Stimulated activated naive CD4-positive, alpha-beta T cell treated with Interleukin-2 at 50 U/mL for 16 hours (primary cell): ENCODE results near the gene RNF157.
"Not testable (repeated sequence)": the region's sequence is repeated elsewhere in the genome, so short reads cannot be mapped to it uniquely, and the experiment has no call there.

Experiments used
- DNase-seq: peaks from one replicate; lab custom pipeline; 2025; lab: John Stamatoyannopoulos, UW

The RNF157 gene

DNA sequence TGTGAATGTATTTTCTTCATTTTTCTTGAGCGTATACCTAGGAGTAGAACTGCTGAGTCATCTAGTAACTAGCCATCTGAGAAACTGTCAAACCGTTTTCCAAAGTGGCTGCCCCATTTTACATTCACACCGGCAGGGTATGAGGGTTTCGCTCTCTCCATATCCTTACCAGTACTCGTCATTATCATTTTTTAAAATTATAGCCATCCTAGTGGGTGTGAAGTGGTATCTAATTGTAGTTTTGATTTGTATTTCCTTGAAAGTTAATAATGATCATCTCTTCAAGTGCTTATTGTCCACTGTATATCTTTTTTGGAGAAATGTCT lies 6.0 kb downstream of the RNF157 start:
- DNase-seq = no peak

DNA sequence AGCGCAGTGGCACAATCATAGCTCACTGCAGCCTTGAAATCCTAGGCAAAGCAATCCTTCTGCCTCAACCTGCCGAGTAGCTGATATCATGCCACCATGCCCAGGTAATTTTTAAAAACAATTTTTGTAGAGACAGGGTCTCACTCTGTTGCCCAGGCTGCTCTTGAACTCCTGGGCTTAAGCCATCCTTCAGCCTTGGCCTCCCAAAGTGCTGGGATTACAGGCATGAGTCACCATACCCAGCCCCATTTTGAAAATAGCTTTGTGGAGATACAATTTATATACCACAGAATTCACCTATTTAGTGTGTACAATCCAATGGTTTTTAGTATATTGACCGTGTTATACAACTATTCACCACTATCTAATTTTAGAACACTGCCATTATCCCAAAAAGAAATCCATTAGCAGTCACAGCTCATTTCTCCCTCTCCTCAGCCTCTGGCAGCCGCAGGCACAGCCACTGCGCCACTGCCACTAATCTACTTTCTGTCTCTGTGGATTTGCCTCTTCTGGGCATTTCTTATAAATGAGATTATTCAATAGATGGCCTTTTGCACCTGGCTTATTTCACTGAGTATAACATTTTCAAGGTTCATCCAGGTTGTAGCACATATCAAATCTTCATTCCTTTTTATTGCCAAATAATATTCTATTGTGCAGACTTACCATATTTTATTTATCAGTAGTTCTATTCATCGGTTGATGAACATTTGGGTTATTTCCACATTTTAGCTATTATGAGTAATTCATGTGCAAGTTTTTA lies 6.5 kb downstream of the RNF157 start:
- no peak for DNase-seq

DNA sequence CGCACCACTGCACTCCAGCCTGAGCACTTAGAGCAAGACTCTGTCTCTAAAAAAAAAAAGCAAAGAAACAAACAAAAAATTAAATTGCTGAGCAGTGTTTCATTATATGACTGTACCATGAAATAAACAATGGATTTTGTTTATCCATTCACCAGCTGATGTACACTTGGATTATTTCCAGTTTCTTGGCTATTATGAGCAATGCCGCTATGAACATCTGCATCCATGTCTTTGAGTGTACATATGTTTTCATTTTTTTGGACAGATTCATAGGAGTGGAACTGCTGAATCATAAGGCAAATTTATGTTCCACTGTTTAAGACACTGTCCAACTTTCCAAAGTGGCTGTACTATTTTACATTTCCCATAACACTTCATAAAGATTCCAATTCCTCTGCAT lies 8.0 kb downstream of the RNF157 start:
- no peak for DNase-seq

DNA sequence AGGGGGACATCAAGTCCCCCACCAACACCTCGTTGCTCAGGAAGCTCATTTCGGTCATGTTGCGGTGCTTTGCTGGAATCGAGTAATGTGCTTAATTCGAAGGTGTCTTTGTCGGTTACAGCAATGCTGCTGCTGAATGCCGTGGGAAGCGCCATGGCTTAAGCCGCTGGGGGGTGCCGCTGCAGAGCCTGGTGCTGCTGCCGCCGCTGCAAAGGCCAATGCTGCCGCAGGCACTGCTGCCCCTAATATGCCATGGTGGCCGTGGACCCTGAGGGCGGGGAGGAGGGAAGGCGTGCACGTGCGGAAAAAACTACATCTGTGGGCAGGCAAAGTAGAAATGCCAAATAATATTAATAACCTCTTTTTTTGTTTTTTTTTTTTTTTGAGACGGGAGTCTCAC lies 13.5 kb downstream of the RNF157 start:
- not testable (repeated sequence) for DNase-seq

DNA sequence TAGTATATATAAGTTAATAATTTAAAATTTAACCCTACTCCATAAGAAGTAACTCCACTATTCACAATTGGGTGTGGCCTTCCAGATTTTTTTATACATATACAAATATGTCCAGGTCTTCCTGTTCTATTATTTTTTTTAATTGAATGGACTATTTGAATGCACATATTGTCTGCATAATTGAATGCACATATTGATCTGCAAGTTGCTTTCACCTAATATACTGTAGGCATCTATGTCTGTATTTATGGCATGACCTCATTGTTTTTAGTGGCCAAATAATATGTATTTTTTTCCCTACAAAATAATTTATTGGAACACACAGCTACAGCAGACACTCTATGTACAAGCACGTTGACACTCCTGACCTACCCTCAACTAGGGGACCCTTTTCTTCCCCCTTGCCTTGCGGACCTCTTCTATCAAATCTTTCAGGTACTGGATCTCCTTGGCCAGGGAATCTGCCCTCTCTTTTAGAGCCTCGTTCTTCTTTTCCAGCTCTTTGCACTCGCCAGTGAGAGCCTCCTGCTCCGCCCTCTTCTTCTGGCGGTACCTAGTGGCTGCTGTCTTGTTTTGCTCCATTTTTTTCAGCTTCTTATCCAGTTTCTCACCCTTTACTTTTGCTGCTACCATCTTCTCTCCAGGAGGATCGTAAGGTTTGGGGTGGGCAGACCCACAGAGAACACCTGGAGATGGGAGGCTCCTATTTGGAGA lies 14.8 kb downstream of the RNF157 start:
- DNase-seq = not testable (repeated sequence)

DNA sequence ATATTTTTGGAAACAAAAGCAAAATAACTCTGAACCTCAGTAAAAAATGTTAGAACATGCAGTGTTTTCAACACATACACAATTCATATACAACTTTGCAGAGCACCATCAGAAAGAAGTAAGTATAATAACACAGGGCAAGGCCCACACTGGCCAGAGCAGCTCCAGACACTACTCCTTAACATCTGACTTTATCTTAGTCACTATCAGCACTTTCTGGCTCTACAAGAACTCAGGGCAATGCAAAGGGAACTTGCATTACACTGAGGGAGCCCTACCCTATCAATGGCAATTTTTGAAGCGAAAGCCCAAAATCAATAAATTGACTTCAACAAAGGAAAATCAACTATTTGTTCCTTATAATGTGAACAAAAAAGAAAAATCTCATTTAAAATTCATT lies 16.5 kb downstream of the RNF157 start:
- DNase-seq = no peak

DNA sequence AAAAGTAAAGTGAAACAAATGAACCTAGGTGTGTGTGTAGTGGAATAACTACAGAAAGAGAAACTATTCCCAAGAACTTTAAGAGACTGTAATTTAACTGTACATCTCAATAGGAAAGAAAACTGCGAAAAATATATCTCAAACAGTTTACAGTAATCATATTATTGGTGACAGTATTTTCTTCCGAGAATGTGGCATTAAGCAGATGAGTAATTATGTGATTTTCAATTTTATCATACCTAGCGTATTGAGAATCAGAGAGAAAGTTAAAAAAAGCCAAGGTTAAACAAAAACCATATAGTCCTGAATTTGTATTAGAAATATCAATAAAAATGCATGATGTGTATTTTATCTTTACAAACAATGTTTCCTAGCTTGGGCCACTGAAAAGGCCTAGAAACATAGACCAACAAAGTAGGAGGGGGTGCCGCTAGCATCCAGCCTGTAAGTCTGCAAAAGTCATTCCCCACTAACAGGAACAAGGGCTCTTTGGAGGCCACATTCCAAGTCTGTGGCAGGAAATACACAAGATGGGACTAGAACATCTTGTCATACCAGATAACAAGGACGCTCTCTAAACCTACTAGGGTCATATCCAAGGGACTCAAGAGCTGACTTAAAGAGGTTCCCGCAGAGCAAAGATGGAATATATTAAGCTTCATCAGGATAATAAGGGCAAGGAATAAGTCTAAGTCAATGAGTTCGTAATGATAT lies 20.5 kb downstream of the RNF157 start:
- no peak for DNase-seq

DNA sequence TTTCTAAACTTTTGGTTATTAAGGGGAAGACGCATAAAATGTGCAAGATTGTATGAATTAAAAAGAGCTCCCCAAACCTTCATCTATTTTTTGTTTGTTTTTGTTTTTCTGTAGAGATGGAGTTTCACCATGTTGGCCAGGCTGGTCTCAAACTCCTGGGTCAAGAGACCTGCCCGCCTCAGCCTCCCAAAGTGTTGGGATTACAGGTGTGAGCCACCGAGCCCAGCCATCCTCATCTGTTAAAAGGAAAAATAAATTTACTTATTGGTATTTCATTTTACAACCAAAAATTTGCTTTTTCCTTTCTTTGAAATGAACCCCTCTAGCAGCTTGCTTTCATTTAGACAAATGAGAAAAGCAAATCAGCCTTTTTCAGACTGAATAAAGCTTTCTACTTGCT lies 23.2 kb downstream of the RNF157 start:
- no peak for DNase-seq

DNA sequence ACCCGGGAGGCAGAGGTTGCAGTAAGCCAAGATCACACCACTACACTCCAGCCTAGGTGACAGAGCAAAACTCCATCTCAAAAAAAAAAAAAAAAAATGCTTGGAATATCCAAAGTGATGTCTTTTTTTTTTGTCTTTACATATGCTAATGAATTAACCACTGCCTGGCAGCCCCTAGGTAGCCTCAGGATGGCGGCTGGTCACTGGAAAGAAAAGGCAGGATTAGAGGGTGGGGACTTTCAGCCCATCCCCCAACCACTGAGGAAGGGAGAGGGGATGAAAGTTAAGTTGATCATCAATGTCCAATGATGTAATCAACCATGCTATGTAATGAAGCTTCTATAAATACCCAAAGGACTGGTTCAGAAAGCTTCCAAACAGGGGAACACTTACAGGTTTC lies 26.8 kb downstream of the RNF157 start:
- DNase-seq = no peak

DNA sequence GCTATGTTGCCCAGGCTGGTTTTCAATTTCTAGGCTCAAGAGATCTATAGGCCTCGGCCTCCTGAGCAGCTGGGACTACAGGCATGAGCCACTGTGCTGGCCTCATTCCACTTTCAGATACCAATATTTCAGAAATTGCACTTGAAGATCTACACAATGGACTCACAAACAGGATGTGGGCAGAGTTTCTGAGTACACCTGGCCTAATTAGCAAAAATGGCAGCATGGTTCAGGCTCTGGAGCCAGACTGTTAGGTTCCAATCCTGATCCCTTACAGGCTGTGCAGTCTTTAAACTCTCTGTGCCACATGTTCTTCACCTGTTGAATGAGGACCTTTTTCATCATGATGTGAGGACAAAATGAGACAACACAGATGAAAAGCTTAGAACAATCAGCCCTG lies 32.2 kb downstream of the RNF157 start:
- no peak for DNase-seq

DNA sequence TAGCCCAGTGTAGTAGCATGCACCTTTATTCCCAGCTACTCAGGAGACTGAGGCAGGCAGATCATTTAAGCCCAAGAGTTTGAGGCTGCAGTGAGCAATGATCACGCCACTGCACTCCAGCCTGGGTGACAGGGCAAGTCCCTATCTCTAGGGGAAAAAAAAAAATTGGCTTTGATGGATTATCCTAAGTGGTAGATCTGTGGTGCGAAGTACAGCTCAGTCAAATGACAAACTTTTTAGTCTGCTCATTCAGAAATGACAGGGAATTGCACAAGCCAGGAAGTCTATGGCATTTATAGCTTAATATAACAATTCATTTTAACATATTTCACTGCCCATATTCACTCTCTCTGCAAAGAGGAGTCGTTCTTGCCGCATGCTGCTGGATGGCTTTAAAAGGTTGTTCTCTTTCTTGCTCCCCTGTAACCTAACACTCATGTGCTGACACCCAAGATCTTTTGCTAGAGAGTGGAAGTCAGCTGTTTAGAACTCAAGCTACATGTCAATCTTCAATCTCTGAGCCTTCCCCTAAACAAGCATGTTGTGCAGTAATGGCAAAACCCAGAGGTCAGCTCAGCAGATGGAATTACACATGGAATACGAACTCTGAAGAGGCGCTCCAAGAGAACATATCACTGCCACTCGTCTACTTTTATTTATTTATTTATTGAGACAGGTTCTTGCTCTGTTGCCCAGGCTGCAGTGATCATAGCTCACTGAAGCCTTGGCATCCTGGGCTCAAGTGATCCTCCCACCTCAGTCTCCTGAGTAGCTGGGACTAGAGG lies 32.8 kb downstream of the RNF157 start:
- no peak for DNase-seq

DNA sequence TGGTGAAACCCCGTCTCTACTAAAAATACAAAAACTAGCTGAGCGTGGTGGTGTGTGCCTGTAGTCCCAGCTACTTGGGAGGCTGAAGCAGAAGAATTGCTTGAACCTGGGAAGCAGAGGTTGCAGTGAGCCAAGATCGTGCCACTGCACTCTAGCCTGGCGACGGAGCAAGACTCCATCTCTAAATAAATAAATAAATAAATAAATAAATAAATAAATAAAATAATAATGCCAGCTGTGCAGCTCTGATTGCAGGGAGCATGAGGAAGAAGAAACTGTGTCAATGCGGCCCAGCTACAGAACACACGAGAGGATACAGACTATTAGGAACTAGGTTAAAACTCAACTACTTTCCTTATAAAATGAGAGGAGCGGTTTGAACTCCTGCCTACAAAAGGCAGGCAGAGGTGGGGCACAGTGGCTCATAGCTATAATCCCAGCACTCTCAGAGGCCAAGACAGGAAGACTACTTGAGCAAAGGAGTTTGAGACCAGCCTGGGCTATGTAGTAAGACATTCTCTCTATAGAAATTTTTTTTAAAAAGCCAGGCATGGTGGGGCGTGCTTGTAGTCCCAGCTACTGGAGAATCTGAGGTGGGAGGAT lies 34.6 kb downstream of the RNF157 start:
- not testable (repeated sequence) for DNase-seq

DNA sequence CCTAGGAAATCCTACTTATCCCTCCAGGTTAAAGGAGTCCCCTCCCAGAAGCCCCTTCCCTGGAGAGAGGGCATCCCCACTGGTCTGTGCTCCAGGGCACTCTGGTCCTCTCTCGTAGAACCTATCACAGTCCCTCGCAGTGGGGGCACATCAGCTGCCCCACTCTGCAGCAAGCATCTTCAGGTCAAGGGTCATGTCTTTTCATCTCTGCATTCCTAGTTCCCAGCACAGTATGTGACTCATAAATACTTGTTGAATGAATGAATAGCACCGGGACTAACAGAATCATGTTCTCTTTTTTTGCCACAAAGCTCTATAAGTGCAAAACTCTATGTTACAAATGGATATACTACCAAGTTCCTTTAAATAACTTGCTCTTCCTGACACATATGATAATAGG lies 36.0 kb downstream of the RNF157 start:
- no peak for DNase-seq

DNA sequence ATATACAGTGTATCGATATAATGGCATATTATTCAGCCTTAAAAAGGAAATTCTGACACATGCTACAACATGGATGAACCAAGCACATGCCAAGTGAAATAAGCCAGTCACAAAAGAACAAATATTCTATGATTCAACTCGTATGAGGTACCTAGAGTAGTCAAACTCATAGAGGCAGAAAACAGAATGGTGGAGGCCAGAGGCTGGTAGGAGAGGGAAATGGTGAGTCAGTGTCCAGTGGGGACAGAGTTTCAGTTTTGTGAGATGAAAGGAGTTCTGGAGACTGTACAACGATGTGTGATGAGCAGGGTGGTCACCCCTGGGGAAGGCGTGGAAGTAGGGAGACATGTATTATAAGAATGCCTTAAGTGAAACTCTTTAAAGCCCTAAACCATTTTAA lies 39.9 kb downstream of the RNF157 start:
- DNase-seq = no peak

DNA sequence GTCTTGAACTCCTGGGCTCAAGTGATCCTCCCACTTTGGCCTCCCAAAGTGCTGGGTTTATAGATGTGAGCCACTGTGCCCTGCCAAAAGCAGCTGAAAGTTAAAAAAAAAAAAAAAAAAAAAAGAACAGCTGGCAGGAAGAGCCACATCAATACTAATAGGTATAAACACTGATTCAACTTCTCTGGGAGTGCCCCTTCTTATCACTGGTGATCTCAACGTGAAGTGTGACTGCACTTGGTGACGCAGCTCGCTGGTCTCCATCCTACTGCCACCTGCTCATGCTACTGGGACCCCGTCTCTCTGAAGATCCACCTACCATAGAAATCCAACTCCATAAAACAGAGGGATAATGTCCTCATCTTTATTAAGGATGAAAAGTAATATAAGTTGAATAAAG lies 40.8 kb downstream of the RNF157 start:
- DNase-seq = peak; percentile 62

DNA sequence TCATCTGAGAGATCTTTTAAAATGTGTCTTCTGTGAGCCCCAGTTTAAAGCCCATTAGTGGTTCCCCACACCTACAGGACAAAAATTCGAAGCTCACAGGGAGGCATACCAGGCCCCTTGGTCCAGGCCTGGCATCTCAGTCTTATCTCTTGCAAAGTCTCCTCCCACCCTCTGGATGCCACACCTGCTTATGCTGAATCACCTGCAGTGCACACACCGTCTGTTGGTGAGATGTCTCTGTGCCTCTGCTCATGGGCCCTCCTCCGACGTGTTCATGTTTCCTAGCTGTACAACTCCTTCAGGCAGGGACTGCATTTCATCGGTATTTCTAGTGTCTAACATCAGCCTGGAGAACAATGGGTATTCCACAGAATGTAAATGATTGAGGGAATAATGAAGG lies 41.6 kb downstream of the RNF157 start:
- no peak for DNase-seq

DNA sequence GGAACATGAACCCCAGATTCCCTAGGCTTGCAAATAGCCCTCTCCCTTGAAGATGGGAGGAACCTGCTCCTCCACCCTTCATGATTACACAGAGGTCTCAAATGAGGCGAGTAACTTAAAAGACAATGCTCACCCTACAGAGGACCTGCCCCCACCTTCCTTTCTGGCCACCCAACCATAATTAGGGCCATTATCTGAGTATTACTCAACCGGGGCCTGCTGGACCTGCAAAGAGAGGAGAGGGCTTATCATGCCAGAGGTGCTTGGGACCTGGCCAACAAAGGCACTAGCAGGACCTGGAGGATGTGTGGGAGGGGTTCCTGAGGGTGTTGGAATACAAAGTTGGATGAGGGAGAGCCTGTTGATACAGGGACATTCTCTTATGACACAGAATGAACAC lies 42.4 kb downstream of the RNF157 start:
- no peak for DNase-seq

DNA sequence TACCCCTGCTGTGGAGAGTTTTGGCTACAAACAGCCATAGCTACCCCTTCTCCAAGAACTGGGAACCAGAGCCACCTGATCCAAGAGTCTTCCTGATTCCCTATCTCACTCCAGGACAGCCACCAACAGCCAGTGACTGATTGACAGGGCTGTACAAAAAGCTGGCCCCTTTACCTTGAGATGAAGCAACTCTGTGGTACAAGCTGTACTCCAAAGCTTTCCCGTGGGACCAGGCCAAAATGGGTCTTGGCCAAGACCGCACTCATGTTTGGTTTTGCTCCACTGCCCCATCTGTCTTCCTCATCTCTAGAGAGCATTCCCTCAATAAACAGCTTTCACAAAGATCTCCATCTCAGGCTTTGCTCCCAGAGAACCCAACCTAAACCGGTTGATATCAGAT lies 43.6 kb downstream of the RNF157 start:
- no peak for DNase-seq

DNA sequence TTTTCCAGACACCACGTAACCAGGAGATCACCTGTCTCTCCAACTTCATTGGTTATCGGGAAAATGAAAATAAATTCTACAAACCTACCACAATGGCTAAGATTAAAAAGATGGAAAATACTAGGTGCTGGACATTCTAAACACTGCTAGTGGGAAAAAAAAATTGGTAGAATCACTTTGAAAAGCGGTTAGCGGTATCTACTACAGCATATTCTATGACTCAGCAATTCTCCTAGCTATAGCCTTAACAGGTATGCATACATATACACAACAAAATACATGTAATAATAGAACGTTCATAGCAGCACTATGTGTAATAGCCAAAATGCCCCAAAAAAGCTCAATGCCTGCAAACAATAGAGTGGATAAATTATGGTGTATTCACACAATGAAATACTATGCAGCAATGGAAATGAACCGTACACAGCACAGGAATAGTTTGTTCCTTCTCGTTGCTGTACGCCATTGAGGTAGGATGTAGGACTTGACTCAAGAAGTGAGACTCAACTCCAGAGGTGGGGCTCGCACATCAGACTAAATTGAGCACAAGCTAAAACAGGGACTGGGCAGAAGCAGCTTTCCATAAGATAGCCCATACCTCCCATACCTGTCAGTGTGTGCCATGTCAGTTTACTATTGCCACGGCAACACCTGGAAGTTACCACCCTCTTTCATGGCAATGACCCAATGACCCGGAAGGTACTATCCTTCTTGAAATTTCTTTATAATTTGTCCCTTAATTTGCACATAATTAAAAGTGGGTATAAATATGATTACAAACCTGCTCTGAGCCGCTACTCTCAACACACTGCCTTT lies 44.8 kb downstream of the RNF157 start:
- no peak for DNase-seq

DNA sequence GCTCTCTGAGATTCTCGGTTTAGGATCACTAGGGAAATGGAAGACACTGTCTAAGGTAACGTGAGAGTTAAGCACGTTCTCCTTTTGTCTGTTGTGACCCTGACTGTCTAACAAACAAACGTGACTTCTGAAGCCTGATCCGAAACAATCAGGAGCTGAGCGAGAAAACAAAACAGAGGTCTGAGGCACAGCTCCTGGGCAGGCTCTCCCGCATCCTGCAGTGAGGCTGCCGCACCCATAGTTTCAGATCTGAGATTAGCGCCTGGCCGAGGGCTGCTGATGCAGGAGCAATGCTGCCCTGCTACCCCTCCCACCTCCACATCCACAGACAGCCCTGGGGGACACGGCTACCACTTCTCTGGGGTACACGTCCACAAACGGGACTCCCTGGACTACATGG lies 46.7 kb downstream of the RNF157 start:
- no peak for DNase-seq

DNA sequence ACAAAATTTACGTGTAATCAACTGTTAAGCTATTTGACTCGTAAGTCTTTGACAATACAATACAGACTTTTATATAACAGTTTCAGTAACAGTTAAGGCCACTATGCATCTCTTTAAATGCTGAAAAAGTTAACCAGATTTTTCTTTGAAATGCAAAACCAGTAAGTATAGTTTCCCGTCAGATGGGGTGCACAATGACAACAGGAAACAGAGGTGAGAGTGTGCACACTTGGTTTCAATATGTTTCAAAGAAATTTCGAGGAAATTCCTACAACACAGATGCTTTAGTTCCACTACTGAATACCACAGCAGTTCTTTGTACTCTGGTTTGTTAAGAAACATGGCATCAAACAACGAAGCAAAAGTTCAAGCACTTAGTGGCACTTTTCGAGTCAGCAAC lies 48.4 kb downstream of the RNF157 start:
- DNase-seq = peak; percentile 34
